GM13976 (cell line): ENCODE results near the gene NCBP3.

ENCODE experiments used
- DNase-seq: peaks from one replicate; pipeline ENCODE4 v3.0.0; 2012; ENCODE audit warnings: low spot score
- in situ Hi-C: fragments of 300-500 bp; cut with MboI; formaldehyde crosslinking; loops from one replicate; pipeline ENCODE4 v1.12.0; 2022; ENCODE audit warnings: low sequenced_read_pairs, mixed read lengths, inconsistent platforms; ENCODE audit not compliant: unreplicated experiment
- TF ChIP-seq, protein P1 (sequence below): IDR thresholded peaks from 2 replicates; pipeline ENCODE4 v1.5.1; 2012; ENCODE audit warnings: borderline replicate concordance, mild to moderate bottlenecking; ENCODE audit not compliant: insufficient read depth; ENCODE audit errors: extremely low read depth, missing control alignments, control extremely low read depth

The NCBP3 gene

DNA sequence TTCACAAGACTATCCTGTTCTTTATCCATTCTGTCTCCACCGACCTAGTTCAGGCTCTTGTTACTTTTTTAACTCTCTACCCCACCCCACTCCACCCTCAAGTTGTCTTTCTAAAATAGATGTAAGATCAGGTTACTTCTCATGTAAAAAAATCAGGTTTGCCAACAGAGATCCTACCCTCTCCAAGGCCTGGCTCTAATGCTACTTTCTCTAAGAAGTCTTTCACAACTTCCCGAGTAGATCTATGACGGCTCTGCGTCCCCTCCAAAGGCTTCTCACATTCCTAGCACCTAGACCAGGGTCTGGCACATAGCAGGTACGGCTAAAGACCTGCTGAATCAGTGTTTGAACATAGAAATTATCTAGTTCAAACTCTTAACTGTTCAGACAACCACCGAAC is 30.9 kb downstream of the NCBP3 start:
- DNase-seq, result no peak
- TF ChIP-seq, protein P1, sequence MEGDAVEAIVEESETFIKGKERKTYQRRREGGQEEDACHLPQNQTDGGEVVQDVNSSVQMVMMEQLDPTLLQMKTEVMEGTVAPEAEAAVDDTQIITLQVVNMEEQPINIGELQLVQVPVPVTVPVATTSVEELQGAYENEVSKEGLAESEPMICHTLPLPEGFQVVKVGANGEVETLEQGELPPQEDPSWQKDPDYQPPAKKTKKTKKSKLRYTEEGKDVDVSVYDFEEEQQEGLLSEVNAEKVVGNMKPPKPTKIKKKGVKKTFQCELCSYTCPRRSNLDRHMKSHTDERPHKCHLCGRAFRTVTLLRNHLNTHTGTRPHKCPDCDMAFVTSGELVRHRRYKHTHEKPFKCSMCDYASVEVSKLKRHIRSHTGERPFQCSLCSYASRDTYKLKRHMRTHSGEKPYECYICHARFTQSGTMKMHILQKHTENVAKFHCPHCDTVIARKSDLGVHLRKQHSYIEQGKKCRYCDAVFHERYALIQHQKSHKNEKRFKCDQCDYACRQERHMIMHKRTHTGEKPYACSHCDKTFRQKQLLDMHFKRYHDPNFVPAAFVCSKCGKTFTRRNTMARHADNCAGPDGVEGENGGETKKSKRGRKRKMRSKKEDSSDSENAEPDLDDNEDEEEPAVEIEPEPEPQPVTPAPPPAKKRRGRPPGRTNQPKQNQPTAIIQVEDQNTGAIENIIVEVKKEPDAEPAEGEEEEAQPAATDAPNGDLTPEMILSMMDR, result no peak
- in situ Hi-C loops, result no loop called here

DNA sequence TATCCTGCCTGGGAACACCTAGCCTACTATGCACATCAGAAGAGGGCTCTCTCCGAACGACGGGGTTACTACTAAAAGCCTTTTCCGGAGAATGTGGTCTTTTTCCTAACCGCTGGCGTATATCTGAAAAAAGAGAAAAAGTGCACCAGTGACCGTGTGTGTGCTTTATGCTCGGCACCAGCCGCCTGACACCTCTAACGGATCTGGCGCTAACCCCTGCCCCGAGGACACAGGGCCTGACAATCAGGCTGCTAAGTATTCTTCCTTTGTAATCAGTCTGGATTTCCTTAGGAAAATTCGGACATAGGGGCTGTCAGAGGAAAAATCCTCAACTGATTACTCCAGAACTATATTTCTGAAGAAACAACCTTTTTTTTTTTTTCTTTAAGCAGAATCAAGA is 31.7 kb downstream of the NCBP3 start:
- no peak for DNase-seq
- in situ Hi-C loops, result no loop called here
- TF ChIP-seq, protein P1, result no peak

DNA sequence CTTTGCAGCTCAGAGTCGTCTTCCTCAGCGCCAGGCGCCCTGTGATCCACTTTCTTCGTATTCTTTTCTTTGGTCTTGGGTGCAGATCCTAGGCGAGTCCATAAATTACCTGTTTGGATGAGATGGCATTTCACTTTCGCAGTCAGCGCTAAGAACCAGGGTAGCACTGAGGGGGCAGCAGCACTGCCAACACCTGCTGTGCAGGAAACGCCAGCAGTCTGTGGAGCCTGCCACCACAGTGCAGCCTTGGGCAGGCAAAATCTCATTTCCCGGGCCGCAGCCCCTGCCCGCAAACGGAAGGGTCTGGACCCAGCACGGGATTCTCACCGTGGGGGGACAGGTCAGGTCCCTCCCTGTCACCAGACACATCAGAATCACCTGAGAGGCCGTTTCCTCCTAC is 32.9 kb downstream of the NCBP3 start:
- in situ Hi-C loops, result no loop called here
- TF ChIP-seq, protein P1, result no peak
- DNase-seq, result no peak

DNA sequence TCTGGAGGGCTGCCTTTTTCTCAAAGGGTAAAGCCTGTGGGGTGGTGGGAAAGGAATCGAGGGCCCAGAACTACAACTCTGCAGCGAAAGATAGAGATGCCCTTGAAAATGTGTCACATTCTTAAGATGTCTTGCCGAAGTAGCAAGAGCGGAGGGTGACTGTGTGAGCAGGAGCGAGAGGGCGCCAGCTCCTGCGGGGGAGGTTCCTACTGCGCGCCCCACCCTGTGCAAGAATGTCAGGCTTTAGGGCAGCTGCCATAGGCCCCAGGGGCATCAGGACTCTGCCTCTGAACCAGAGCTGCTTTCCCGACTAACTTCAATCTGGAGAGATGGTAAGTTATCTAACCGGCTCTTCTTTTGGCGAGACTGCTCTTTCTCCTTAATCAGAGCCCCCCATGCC is 33.3 kb downstream of the NCBP3 start:
- in situ Hi-C loops, result no loop called here
- TF ChIP-seq, protein P1, result no peak

DNA sequence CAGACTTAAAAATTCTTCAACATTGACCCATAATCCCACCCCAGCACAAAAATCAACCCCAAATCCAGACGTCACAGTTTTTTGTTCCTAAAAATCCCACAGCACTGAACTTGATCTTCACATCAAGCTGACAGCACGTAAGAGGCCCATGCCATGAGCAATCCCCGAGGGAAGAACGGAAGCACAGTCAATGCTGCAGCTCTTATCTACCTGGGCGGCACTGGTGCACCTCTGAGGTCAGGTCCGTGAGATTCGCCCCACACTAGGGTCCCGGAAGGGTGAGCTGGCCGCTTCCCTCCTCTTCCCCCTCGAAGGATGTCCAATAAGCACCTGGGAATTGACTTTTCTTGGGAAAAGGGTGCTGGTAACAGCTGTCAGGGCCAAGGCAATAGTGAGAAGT is 33.8 kb downstream of the NCBP3 start:
- in situ Hi-C loops, result no loop called here
- DNase-seq, result no peak
- TF ChIP-seq, protein P1, result no peak

More for the DNA sequence above, 33.3 kb downstream of the NCBP3 start:
- DNase-seq, result no peak

DNA sequence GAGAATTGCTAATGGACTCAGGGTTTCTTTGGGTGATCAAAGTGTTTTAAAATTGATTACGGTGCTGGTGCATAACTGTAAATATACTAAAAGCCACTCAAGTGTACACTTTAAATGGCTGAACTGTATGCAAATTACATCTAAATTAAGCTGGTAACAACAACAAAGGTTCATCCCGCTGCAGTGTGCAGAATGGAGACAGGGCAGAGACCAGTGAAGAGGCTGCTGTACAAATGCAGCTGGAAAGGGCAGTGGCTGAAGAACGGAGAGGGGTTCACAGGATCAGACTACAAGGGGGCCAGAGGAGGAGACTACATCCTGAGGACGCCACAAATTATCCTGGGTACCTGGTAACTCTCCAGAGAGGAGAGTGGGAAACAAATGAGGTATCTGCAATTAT is 36.0 kb downstream of the NCBP3 start:
- TF ChIP-seq, protein P1, result no peak
- no peak for DNase-seq
- in situ Hi-C loops, result no loop called here

DNA sequence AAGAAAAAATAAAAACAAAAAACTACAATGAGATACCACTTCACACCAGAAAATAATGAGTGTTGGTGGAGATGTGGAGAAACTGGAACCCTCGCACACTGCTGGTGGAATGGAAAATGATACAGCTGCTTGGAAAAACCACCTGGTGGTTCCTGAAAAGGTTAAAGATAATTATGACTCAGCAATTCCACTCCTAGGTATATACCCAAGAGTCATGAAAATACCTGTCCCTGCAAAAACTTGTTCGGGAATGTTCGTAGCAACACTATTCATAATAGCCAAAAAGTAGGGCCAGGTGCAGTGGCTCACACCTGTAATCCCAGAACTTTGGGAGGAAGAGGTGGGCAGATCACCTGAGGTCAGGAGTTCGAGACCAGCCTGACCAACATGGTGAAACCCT is 36.9 kb downstream of the NCBP3 start:
- DNase-seq, result no peak
- TF ChIP-seq, protein P1, result no peak
- in situ Hi-C loops, result no loop called here
